ENCODE data around the gene GPD1L.

DNA sequence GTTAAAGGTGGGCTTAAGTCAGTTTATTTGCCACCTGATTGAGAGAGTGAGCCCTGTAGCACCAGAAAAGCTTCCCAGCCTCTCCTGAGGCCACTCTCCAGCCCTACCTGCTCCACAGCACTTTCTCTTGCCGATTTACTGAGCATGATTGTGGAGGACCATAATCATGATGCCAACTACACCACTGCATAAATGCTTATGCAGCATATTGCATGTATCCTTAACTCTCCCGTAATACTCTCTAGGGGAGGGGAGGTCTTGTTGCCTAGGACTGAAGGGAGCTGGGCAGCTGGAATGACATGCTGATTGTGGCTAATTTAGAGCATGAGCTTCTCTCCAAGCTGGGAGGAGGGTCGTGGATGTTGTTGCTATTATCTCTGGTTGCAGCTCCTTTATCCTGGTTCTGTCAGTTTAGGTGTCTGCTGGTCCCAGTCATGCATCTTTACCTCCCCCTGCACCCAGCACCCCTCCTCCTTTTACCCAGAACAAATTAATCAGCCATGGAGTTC lies 54.3 kb downstream of the GPD1L start:
- TF ChIP-seq, protein P1, sequence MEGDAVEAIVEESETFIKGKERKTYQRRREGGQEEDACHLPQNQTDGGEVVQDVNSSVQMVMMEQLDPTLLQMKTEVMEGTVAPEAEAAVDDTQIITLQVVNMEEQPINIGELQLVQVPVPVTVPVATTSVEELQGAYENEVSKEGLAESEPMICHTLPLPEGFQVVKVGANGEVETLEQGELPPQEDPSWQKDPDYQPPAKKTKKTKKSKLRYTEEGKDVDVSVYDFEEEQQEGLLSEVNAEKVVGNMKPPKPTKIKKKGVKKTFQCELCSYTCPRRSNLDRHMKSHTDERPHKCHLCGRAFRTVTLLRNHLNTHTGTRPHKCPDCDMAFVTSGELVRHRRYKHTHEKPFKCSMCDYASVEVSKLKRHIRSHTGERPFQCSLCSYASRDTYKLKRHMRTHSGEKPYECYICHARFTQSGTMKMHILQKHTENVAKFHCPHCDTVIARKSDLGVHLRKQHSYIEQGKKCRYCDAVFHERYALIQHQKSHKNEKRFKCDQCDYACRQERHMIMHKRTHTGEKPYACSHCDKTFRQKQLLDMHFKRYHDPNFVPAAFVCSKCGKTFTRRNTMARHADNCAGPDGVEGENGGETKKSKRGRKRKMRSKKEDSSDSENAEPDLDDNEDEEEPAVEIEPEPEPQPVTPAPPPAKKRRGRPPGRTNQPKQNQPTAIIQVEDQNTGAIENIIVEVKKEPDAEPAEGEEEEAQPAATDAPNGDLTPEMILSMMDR (IDR thresholded peaks at IDR 0.05; ENCODE audit: insufficient read depth, low read length, poor library complexity, severe bottlenecking), result no peak
- no peak for TF ChIP-seq EZH2phosphoT487 (conservative IDR thresholded peaks at IDR 0.05; ENCODE audit: low read length)
